PC-9 (cell line): ENCODE measurements around the gene DRD2.

Experiments used
- EZH2 ChIP-seq: fragments of 200-600 bp; sonication (generic); IDR thresholded peaks from 2 replicates; pipeline ENCODE4 v1.8.0; 2017; ENCODE audit warnings: antibody characterized with exemption, low read depth
- TF ChIP-seq, protein P1 (sequence below): fragments of 200-600 bp; sonication (generic); conservative IDR thresholded peaks from 2 replicates; pipeline ENCODE4 v1.6.1; 2017; ENCODE audit warnings: mixed run types, antibody characterized with exemption, mild to moderate bottlenecking, moderate library complexity

DNA sequence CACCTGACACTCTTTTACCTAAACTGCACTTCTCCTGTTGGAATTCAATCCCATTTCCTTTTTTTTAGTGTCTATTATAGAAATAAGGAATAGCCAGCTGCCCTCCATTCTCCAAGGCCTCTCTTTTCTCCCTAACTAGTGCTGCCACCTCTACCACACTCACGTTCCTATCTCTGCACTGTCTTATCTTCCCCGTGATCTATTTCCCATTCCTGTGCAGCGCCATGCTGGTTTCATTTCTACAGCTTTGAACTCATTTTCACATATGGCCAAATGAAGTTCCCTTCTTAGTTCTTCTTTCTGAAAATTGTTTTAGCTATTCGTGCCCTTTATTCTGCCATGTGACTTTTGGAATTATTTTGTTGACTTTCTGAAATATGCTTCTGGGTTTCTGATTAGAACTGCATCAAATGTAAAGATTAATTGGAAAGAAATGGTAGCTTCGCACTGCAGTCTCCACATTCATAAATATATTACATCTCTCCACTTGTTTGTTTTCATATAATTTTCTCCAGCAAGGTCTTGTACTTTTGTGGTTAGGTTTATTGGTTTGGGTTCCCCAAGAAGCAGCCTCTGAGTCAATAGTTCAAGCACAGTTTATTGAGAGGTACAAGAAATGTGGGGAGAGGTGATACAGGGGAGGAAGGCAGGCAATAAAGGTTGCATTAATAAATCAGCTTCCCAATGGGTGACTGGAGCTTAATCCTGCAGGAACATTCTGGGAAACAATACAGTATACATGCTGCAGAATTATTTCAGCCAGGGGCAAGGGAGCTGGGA is 43.7 kb upstream of the DRD2 start:
- TF ChIP-seq, protein P1, sequence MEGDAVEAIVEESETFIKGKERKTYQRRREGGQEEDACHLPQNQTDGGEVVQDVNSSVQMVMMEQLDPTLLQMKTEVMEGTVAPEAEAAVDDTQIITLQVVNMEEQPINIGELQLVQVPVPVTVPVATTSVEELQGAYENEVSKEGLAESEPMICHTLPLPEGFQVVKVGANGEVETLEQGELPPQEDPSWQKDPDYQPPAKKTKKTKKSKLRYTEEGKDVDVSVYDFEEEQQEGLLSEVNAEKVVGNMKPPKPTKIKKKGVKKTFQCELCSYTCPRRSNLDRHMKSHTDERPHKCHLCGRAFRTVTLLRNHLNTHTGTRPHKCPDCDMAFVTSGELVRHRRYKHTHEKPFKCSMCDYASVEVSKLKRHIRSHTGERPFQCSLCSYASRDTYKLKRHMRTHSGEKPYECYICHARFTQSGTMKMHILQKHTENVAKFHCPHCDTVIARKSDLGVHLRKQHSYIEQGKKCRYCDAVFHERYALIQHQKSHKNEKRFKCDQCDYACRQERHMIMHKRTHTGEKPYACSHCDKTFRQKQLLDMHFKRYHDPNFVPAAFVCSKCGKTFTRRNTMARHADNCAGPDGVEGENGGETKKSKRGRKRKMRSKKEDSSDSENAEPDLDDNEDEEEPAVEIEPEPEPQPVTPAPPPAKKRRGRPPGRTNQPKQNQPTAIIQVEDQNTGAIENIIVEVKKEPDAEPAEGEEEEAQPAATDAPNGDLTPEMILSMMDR = no peak
- TF ChIP-seq EZH2 = no peak
